Heart right ventricle (tissue), 16 donors: Measurements from ENCODE around the gene OR5K1. TPM values are rescaled to one million over a fixed set of nuclear protein-coding genes. Genes with fewer than 3 reads are reported as not detected.
A peak's percentile ranks its signal among the peaks of the same experiment; 100 is the strongest.

Experiments used
- ATAC-seq, 8 donors: fragments of 200-7000 bp; cut with Tn5 transposase; one replicate each; pipeline ENCODE4 v1.9.1; 2020; ENCODE audit warnings: mild to moderate bottlenecking in 8 of 8, moderate library complexity in 8 of 8, moderate number of reproducible peaks in 1 of 8
- DNase-seq, 2 donors: peaks; one replicate each; pipeline ENCODE4 v3.0.0-alpha.2; 2020
- H3K27ac ChIP-seq, 10 donors: fragments of 200-600 bp; sonication (generic) in 2 of 10; one replicate each; pipeline versions ENCODE4 v1.5.0 to v1.8.0; 2020 to 2022; ENCODE audit warnings: mild to moderate bottlenecking in 3 of 10
- H3K27me3 ChIP-seq, 7 donors: fragments of 200-600 bp; one replicate each; pipeline ENCODE4 v1.8.0; 2021 to 2022; ENCODE audit warnings: mild to moderate bottlenecking in 2 of 7
- H3K36me3 ChIP-seq, 9 donors: fragments of 200-600 bp; sonication (generic) in 1 of 9; one replicate each; pipeline versions ENCODE4 v1.5.0 to v1.8.0; 2020 to 2022; ENCODE audit warnings: mild to moderate bottlenecking in 2 of 9
- H3K4me1 ChIP-seq, 9 donors: fragments of 200-600 bp; sonication (generic) in 1 of 9; one replicate each; pipeline versions ENCODE4 v1.5.0 to v1.8.0; 2020 to 2022; ENCODE audit warnings: mild to moderate bottlenecking in 4 of 9
- H3K4me3 ChIP-seq, 10 donors: fragments of 200-600 bp; sonication (generic) in 2 of 10; one replicate each; pipeline versions ENCODE4 v1.5.0 to v1.8.0; 2020 to 2022; ENCODE audit warnings: mild to moderate bottlenecking in 7 of 10, moderate library complexity in 2 of 10
- H3K9me3 ChIP-seq, 11 donors: fragments of 200-600 bp in 10 of 11; sonication (generic) in 2 of 11; one replicate each; pipeline versions ENCODE4 v1.5.0 to v1.8.0; 2013 to 2022; ENCODE audit warnings: mild to moderate bottlenecking in 2 of 11, control low read depth in 1 of 11, moderate library complexity in 1 of 11
- WGBS, 2 donors: extraction: QIAGEN DNeasy Blood & Tissue Kit; methylation state at CpG; one replicate each; pipeline ENCODE4 v1.1.7; 2013; ENCODE audit warnings: inconsistent platforms in 1 of 2; 5-methylcytosine and 5-hydroxymethylcytosine counted together
- intact Hi-C, 10 donors: fragments of 100-400 bp; cut with DNase I; formaldehyde crosslinking; loops; one replicate each; pipeline versions ENCODE4 v1.11.1 to v1.14.2; 2022
- polyA plus RNA-seq, 2 donors: library from polyadenylated mRNA; stranded (reverse); fragments of 200-250 nt; gene quantifications; one replicate each; pipeline ENCODE4 v1.2.3, GENCODE V29; 2013
- total RNA-seq, 10 donors: library from RNA; stranded (reverse); fragmentation: NEBNext Ultra II Directional in 3 of 10; extraction: Animal tissue kit (Norgen Biotek cat#: 25700) in 3 of 10; gene quantifications; one replicate each; pipeline versions ENCODE4 v1.2.1 to v1.2.4, GENCODE V29; 2021 to 2023
- TF ChIP-seq, protein P1 (sequence below), 9 donors: fragments of 200-600 bp; sonication (generic) in 2 of 9; IDR thresholded peaks; one replicate each; pipeline versions ENCODE4 v1.5.0 to v1.8.0; 2021 to 2022; ENCODE audit warnings: antibody characterized with exemption in 9 of 9, mild to moderate bottlenecking in 5 of 9, moderate library complexity in 1 of 9
- donor health status: Arrhythmogenic right ventricular cardiomyopathy.
- donor health status: ischemic (EF 13 %, LVEDD 7.1; RV severe dilation, severe dysfunction).
- donor health status: healthy with polysubstance abuse.
- donor health status: DM: no; HTN: yes; CAD: no.
- donor health status: DM: no; HTN: no; CAD: no.
- donor health status: ischemic (EF 25% LVEDD 6.9; RV normal size, moderate dysfunction).
- donor health status: ischemic (EF 25% LVEDD 5.7; RV mildly dilated, moderate dysfunction).
- donor health status: healthy.
- donor health status: DM: yes; HTN: yes; CAD: no.
- donor health status: Ischemic cardiomyopathy.
- donor health status: ischemic (EF 35%, LVEDD 5.7; RV mildly dilated, moderate dysfunction).
- donor health status: nonischemic (EF 11% LVEDD 7.7; RV severe dilation, severe dysfunction).
- donor health status: DM: yes; HTN: yes; CAD: no.
- donor health status: PGD.
- donor health status: ischemic (EF 29% LVEDD 5.4; RV normal size, mild dysfunction).
- donor health status: nonischemic (EF 23%, LVEDD 6.1; RV moderate dilation, normal function).

Gene OR5K1
- total and polyA plus RNA-seq, 12 donors = not detected

DNA sequence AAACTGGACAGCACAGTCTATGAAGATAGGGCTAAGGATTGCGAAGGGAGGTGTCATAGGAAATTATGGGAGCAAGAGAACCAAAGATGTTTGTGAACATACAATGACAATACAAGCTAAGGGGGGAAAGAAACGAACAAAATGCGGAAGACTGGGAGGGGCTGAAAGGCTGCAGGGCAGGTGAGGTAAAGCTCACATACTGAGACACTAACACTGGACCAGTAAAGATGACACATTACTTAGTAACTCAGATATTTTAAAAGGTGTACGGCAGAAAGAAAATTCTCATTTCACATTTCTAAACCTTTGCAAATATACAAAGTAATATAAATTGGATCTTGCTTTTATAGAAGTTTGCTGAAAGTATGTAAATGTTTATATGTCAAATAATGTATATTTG, 49.6 kb downstream of the OR5K1 start:
- ATAC-seq = no peak
- WGBS, 2 donors = 93 to 97% methylated on average over 4 of the region's 4 CpGs
- Histone ChIP-seq H3K4me3 (no peak overlapping the region), H3K36me3 (peaks cover 0 to 67% (median 15%) of the 10 kb centered on the region in 9 donors), H3K27ac (no peak overlapping the region), H3K4me1 (peaks cover 0 to 18% (median 0%) of the 10 kb centered on the region in 9 donors), H3K9me3 (no peaks in the 10 kb centered on the region), H3K27me3 (no peaks in the 10 kb centered on the region)
- TF ChIP-seq, protein P1, sequence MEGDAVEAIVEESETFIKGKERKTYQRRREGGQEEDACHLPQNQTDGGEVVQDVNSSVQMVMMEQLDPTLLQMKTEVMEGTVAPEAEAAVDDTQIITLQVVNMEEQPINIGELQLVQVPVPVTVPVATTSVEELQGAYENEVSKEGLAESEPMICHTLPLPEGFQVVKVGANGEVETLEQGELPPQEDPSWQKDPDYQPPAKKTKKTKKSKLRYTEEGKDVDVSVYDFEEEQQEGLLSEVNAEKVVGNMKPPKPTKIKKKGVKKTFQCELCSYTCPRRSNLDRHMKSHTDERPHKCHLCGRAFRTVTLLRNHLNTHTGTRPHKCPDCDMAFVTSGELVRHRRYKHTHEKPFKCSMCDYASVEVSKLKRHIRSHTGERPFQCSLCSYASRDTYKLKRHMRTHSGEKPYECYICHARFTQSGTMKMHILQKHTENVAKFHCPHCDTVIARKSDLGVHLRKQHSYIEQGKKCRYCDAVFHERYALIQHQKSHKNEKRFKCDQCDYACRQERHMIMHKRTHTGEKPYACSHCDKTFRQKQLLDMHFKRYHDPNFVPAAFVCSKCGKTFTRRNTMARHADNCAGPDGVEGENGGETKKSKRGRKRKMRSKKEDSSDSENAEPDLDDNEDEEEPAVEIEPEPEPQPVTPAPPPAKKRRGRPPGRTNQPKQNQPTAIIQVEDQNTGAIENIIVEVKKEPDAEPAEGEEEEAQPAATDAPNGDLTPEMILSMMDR (IDR thresholded peaks at IDR 0.05) = no peak
- no peak for DNase-seq
- intact Hi-C loops = no loop called here

GRCh38 chr3:98513091-98513511, 50.1 kb downstream of the OR5K1 start:
- peaks cover 0 to 21% (median 0%) of the 10 kb centered on the region in 9 donors for H3K4me1 ChIP-seq
- H3K27ac ChIP-seq = no peak overlapping the region
- no peak overlapping the region for H3K4me3 ChIP-seq
- intact Hi-C loops = no loop called here
- H3K9me3 ChIP-seq = no peaks in the 10 kb centered on the region
- H3K36me3 ChIP-seq = peaks cover 0 to 72% (median 15%) of the 10 kb centered on the region in 9 donors
- DNase-seq (peak in 1 of 2 donors; percentile 3), ATAC-seq (peak in 1 of 8 donors; percentile 71)
- 83 to 90% methylated on average over 4 of the region's 4 CpGs for WGBS, 2 donors
- TF ChIP-seq, protein P1 (IDR thresholded peaks at IDR 0.05) = no peak
- no peaks in the 10 kb centered on the region for H3K27me3 ChIP-seq

- 97 to 99% methylated on average over 3 of the region's 3 CpGs for WGBS, 2 donors
- H3K4me1 ChIP-seq = peaks cover 0 to 24% (median under 1%) of the 10 kb centered on the region in 9 donors
- no peaks in the 10 kb centered on the region for H3K9me3 ChIP-seq
- no peak overlapping the region for H3K27ac ChIP-seq
- H3K4me3 ChIP-seq = no peak overlapping the region
- H3K36me3 ChIP-seq = peaks cover 0 to 78% (median 15%) of the 10 kb centered on the region in 9 donors
- H3K27me3 ChIP-seq = no peaks in the 10 kb centered on the region
- ATAC-seq (no peak), DNase-seq (no peak)
- TF ChIP-seq, protein P1 (IDR thresholded peaks at IDR 0.05) = no peak
- intact Hi-C loops = no loop called here
Measured at GRCh38 chr3:98513736-98514135, 50.7 kb downstream of the OR5K1 start.

GRCh38 chr3:98514948-98515347, 51.9 kb downstream of the OR5K1 start:
- DNase-seq = no peak
- H3K4me1 ChIP-seq = peaks cover 0 to 35% (median 4%) of the 10 kb centered on the region in 9 donors
- ATAC-seq = no peak
- WGBS, 2 donors = 94 to 95% methylated on average over 1 of the region's 1 CpG
- peaks cover 0 to 86% (median 15%) of the 10 kb centered on the region in 9 donors for H3K36me3 ChIP-seq
- no peak overlapping the region for H3K4me3 ChIP-seq
- no peak overlapping the region for H3K27ac ChIP-seq
- H3K27me3 ChIP-seq = no peaks in the 10 kb centered on the region
- intact Hi-C loops = no loop called here
- TF ChIP-seq, protein P1 (IDR thresholded peaks at IDR 0.05) = no peak
- no peaks in the 10 kb centered on the region for H3K9me3 ChIP-seq
